Upper lobe of left lung (tissue), 6 donors: Measurements from ENCODE around the gene ADGRL3. TPM values are rescaled to one million over a fixed set of nuclear protein-coding genes. Genes with fewer than 3 reads are reported as not detected.

Experiments used
- ATAC-seq, 2 donors: fragments of 200-7000 bp; cut with Tn5 transposase; one replicate each; pipeline ENCODE4 v1.9.1; 2022; ENCODE audit warnings: mild to moderate bottlenecking in 2 of 2, moderate library complexity in 2 of 2; ENCODE audit not compliant: low FRiP score in 2 of 2
- DNase-seq, 2 donors: peaks; one replicate each; pipeline ENCODE4 v3.0.0-alpha.2; 2019 to 2020
- H3K27ac ChIP-seq, 4 donors: fragments of 200-600 bp; sonication (generic); one replicate each; pipeline ENCODE4 v1.5.1; 2016 to 2019
- H3K27me3 ChIP-seq, 4 donors: fragments of 200-600 bp; sonication (generic); one replicate each; pipeline ENCODE4 v1.5.1; 2017 to 2019
- H3K36me3 ChIP-seq, 4 donors: fragments of 200-600 bp; sonication (generic); one replicate each; pipeline ENCODE4 v1.5.1; 2016 to 2019
- H3K4me1 ChIP-seq, 4 donors: fragments of 200-600 bp; sonication (generic); one replicate each; pipeline ENCODE4 v1.5.1; 2018 to 2019
- H3K4me3 ChIP-seq, 4 donors: fragments of 200-600 bp; sonication (generic); one replicate each; pipeline ENCODE4 v1.5.1; 2017 to 2019; ENCODE audit warnings: mild to moderate bottlenecking in 2 of 4, moderate library complexity in 1 of 4
- H3K9me3 ChIP-seq, 4 donors: fragments of 200-600 bp; sonication (generic); one replicate each; pipeline ENCODE4 v1.5.1; 2018 to 2019
- EP300 ChIP-seq, 4 donors: sonication (generic); formaldehyde crosslinking; IDR thresholded peaks; one replicate each; pipeline ENCODE4 v1.5.1; 2017; ENCODE audit warnings: antibody characterized with exemption in 4 of 4, control low read depth in 2 of 4
- POLR2A ChIP-seq, 4 donors: fragments of 450-650 bp; IDR thresholded peaks; one replicate each; pipeline ENCODE4 v1.5.1; 2016 to 2017; ENCODE audit warnings: antibody characterized with exemption in 4 of 4, mild to moderate bottlenecking in 2 of 4
- POLR2AphosphoS5 ChIP-seq, 2 donors: sonication (generic); formaldehyde crosslinking; IDR thresholded peaks; one replicate each; pipeline ENCODE4 v1.5.1; 2017; ENCODE audit warnings: antibody characterized with exemption in 2 of 2
- WGBS, 2 donors: methylation state at CpG; one replicate each; pipeline ENCODE4 v1.1.5; 2017 to 2018; 5-methylcytosine and 5-hydroxymethylcytosine counted together
- total RNA-seq, 6 donors: library from RNA; depleted of rRNA in 4 of 6; stranded (reverse); fragments of >200 nt in 4 of 6; gene quantifications; one replicate each; pipeline versions ENCODE4 v1.1.0 to v1.2.1, GENCODE V29; 2016 to 2021
- TF ChIP-seq, protein P1 (sequence below), 6 experiments: fragments of 450-650 bp in 4 of 6; fragments of 200-600 bp in 2 of 6; sonication (generic) in 2 of 6; IDR thresholded peaks; one replicate each; pipeline ENCODE4 v1.5.1; 2016 to 2019; ENCODE audit warnings: antibody characterized with exemption in 6 of 6
- donor health status: DM: no; HTN: no; CAD: no; lungs with moderate emphysema.
- donor health status: DM: no; HTN: yes; CAD: no; lungs with severe emphysema.

ADGRL3 gene
- total RNA-seq, 6 donors from 2014 or later, result 1.0 to 8.5 (median 2.9) TPM

GRCh38 chr4:61716426-61716825 lies 516.3 kb downstream of the ADGRL3 start:
- Histone ChIP-seq H3K27ac (no peak overlapping the region), H3K4me1 (no peaks in the 10 kb centered on the region), H3K27me3 (no peaks in the 10 kb centered on the region), H3K9me3 (no peaks in the 10 kb centered on the region), H3K36me3 (no peaks in the 10 kb centered on the region), H3K4me3 (no peak overlapping the region)
- DNase-seq (no peak), ATAC-seq (no peak)
- 90 to 93% methylated on average over 6 of the region's 6 CpGs for WGBS, 2 donors
- TF ChIP-seq EP300 (IDR thresholded peaks at IDR 0.05), result no peak
- TF ChIP-seq POLR2A (IDR thresholded peaks at IDR 0.05), result no peak
- TF ChIP-seq POLR2AphosphoS5 (IDR thresholded peaks at IDR 0.05), result no peak
- TF ChIP-seq, protein P1, sequence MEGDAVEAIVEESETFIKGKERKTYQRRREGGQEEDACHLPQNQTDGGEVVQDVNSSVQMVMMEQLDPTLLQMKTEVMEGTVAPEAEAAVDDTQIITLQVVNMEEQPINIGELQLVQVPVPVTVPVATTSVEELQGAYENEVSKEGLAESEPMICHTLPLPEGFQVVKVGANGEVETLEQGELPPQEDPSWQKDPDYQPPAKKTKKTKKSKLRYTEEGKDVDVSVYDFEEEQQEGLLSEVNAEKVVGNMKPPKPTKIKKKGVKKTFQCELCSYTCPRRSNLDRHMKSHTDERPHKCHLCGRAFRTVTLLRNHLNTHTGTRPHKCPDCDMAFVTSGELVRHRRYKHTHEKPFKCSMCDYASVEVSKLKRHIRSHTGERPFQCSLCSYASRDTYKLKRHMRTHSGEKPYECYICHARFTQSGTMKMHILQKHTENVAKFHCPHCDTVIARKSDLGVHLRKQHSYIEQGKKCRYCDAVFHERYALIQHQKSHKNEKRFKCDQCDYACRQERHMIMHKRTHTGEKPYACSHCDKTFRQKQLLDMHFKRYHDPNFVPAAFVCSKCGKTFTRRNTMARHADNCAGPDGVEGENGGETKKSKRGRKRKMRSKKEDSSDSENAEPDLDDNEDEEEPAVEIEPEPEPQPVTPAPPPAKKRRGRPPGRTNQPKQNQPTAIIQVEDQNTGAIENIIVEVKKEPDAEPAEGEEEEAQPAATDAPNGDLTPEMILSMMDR (IDR thresholded peaks at IDR 0.05), result no peak

GRCh38 chr4:61723492-61723891 lies 523.4 kb downstream of the ADGRL3 start:
- Histone ChIP-seq H3K4me3 (no peak overlapping the region), H3K36me3 (no peaks in the 10 kb centered on the region), H3K4me1 (no peaks in the 10 kb centered on the region), H3K9me3 (no peaks in the 10 kb centered on the region), H3K27me3 (no peaks in the 10 kb centered on the region), H3K27ac (no peak overlapping the region)
- DNase-seq (no peak), ATAC-seq (no peak)
- TF ChIP-seq POLR2A (IDR thresholded peaks at IDR 0.05) (no peak), POLR2AphosphoS5 (IDR thresholded peaks at IDR 0.05) (no peak), EP300 (IDR thresholded peaks at IDR 0.05) (no peak)
- TF ChIP-seq, protein P1 (IDR thresholded peaks at IDR 0.05), result no peak
- WGBS, 2 donors, result 91 to 92% methylated on average over 6 to 7 of the region's 7 CpGs

DNA sequence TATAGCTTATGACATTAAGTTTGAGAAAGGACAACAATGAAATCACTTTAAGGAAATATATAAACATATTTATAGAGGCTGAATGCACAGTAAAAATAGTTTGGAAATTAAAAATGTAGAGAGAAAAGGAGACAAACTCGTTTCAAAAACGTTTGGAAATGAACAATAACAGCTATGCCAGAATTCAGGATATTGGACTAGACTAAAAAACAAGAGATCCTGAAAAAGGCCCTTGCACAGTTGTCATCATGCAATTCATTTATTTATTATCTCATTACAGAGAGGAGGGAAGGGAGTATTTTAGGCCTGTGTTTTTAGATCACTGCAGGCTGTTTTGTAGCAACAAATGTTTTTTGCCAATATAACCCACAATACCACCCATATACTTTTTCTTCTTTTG lies 527.2 kb downstream of the ADGRL3 start:
- DNase-seq (no peak), ATAC-seq (no peak)
- H3K27ac ChIP-seq, result no peak overlapping the region
- H3K4me3 ChIP-seq, result no peak overlapping the region
- H3K27me3 ChIP-seq, result no peaks in the 10 kb centered on the region
- TF ChIP-seq POLR2AphosphoS5 (IDR thresholded peaks at IDR 0.05), result no peak
- TF ChIP-seq, protein P1 (IDR thresholded peaks at IDR 0.05), result no peak
- H3K9me3 ChIP-seq, result no peaks in the 10 kb centered on the region
- H3K4me1 ChIP-seq, result no peaks in the 10 kb centered on the region
- no peaks in the 10 kb centered on the region for H3K36me3 ChIP-seq
- WGBS, 2 donors, result 42 to 49% methylated on average over 2 of the region's 2 CpGs

DNA sequence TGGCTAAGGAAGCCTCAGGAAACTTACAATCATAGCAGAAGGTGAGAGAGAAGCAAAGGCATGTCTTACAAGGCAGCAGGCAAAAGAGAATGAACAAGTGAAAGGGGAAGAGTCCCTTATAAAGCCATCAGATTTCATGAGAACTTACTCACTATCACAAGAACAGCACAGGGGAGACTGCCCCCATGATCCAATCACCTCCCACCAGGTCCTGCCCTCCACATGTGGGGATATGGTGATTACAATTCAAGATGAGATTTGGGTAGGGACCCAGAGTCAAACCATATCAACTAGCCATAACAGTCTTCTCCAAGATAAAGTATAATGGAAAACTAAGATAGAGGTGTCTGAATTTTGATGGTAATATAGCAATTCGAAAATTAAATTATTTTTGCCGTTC lies 534.3 kb downstream of the ADGRL3 start:
- ATAC-seq, result no peak
- 94 to 100% methylated on average over 2 of the region's 2 CpGs for WGBS, 2 donors

DNA sequence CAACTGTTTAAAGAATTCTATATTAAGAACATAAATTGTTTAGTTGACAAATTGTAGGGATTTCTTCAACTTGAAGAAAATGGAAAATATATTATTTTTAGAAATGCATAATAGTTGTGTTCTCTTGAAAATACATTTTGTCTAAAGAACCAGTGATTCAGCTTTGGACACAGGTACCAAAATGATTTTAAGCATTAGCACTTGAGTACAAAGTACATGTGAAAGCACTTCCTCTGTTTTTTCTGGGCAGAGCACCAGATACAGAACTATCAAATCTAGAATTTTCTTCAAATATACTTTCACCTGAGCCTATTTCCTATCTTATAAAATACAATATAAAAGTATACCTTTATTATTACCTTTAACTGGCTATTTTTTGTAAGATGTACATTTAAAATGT lies 539.8 kb downstream of the ADGRL3 start:
- Histone ChIP-seq H3K36me3 (no peaks in the 10 kb centered on the region), H3K4me1 (no peaks in the 10 kb centered on the region), H3K9me3 (peaks cover 0 to 3% (median 0%) of the 10 kb centered on the region in 4 donors), H3K27me3 (no peaks in the 10 kb centered on the region), H3K27ac (no peak overlapping the region), H3K4me3 (no peak overlapping the region)
- TF ChIP-seq, protein P1 (IDR thresholded peaks at IDR 0.05), result no peak
- no peak for TF ChIP-seq POLR2AphosphoS5 (IDR thresholded peaks at IDR 0.05)
- no peak for TF ChIP-seq EP300 (IDR thresholded peaks at IDR 0.05)
- TF ChIP-seq POLR2A (IDR thresholded peaks at IDR 0.05), result no peak
- no peak for DNase-seq
- ATAC-seq, result no peak

More for the DNA sequence above, 534.3 kb downstream of the ADGRL3 start:
- no peaks in the 10 kb centered on the region for H3K27me3 ChIP-seq
- H3K36me3 ChIP-seq, result no peaks in the 10 kb centered on the region
- H3K9me3 ChIP-seq, result no peaks in the 10 kb centered on the region
- TF ChIP-seq EP300 (IDR thresholded peaks at IDR 0.05), result no peak
- no peak for TF ChIP-seq POLR2AphosphoS5 (IDR thresholded peaks at IDR 0.05)
- TF ChIP-seq POLR2A (IDR thresholded peaks at IDR 0.05), result no peak
- TF ChIP-seq, protein P1 (IDR thresholded peaks at IDR 0.05), result no peak
- no peaks in the 10 kb centered on the region for H3K4me1 ChIP-seq
- DNase-seq, result no peak
- H3K4me3 ChIP-seq, result no peak overlapping the region
- H3K27ac ChIP-seq, result no peak overlapping the region
